ENCODE data around the gene ARHGEF7. TPM values are rescaled to one million over a fixed set of nuclear protein-coding genes. Genes with fewer than 3 reads are reported as not detected.

ARHGEF7 gene
- total RNA-seq, 1 experiment from 2014 or later = 14.7 TPM

DNA sequence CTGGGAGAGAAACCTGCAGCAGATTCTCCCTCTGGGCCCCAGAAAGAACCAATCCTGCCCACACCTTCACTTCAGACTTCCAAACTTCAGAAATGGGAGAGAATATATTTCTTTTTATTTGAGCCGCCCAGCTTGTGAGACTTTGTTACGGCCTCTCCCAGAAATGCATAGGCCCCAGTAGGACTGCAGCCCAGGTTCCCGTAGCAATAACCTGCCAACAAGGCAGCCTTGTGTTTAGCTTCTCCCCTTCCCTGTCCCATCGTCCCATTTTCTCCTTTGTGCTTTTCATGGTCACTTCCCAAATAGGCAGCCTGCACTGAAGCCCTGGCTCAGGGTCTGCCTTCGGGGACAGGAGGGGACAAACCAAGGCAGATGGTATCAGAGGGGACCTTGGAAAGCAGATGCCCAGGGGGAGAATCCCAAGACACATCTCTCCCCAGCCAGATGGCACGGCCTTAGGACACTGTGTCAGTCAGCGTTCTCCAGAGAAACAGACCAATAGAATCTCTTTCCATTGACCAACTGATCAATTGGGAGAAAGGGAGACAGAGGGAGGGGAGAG is 3.7 kb upstream of the ARHGEF7 start:
- no peak for DNase-seq (ENCODE audit: low read depth)

DNA sequence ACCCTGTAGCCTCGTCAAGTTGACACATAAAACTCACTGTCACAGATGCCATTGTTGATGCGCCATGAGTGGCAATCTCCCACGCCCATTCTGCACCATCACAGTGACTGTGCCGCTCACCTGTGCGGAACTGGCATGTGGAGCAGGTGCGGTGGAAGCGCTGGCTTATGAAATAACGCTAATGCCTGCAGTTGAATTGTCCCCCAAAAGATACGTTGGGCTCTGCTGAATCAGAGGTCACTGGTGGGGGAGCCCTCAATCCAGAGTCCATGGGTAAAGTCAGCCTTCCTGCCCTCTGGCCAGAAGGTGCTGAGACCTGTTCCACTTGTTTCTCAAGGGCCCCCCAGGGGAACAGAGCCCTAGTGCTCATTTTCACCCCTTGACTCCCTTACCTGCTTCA is 2.9 kb upstream of the ARHGEF7 start:
- DNase-seq (ENCODE audit: low read depth) = no peak

DNA sequence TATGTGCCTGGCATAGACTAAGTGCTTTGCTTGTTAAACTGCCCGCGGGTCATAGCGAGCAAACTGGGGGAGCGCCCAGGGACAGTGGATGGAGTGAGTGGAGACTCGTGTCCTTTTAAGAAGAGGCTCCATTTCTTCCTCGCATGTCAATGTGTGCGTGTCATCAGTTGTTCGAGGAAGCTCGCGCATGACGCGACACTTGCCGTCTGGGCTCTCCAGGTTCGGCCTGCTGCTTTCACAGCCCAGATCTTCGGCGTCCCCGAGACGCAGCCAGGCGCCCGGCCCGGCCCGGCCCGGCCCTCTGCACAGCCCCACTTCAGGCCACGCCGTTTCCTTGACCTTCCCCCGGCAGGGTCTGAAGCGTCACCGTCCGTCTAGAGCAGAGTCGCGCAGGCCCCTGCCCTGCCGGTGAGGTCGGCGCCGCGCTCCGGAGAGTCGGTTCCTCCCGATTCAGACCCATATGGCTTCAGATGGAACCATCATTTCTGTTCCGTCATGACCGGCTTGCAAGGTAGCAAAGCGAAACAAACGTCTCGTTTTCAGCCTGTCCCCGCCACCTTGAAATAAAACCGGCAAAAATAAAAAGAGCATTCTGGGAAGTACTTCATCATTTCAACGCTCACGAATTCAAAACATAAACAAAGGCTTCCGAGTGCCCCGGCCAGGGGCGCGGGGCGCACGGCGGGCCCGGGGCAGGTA is 599 bp upstream of the ARHGEF7 start:
- DNase-seq (ENCODE audit: low read depth) = peak; percentile 9

DNA sequence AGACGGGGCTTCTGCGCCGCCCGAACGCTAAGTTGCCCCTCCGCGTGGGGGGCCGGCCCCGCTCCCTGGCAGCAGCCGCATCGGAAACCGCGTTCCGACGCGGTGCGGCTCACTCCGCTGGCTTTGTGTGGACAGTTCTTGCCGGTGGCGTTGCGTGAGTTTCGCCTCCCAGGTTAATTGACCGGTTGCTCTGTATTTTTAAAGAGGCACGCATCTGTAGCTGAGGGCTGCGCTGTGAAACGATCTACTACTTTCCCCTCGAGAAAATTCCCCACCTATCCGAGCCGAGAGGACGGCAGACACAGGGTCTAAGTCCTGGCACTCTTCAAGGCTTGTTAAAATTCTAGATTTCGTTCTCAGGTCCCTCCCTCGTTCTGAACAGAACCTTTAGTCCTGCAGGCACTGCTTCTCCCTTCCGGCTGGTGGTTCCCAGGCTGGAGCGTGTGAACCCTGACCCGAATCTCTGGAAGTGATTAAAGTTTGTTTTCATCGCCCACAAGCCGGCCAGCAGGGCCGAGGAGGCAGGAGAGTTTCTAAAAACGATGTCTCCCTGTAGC is 933 bp downstream of the ARHGEF7 start:
- peak; percentile 57 for DNase-seq (ENCODE audit: low read depth)

DNA sequence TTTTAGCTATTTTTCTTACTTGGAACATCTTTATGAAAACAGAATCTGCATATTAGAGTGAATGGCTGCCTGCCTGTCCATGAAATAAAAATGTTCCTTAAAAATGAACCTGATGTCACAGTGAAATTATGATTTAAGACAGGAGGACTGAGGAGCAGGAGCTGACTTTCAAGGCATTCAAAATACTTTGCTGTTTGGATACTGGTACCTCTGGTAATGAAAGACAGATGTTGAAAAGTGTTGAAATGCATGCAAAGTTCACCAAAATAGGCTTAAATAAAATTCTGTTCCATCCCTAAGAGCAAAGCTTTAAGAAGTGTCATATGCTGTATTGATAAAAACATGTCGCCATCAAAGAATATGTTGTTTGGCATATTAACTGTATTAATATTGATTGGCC is 1.7 kb downstream of the ARHGEF7 start:
- DNase-seq (ENCODE audit: low read depth) = no peak

DNA sequence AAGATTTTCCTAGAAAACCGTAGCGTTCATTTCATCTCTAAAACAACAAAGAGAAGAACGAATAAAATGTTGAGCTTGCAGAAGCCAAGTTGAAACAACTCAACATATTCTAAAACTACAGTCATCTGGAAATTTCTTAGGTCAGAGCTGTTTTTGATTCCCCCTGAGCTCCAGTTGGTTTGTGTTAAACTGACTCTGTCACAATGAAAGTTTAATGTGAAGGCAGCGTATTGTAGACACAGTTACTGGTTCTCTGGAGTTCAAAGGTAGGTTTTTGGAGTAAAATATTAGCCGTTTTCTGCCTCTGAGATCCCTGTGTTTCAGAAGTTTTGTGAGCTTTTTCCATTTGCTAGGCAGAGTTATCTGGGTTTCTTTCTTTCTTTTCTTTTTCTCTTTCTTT is 2.2 kb downstream of the ARHGEF7 start:
- no peak for DNase-seq (ENCODE audit: low read depth)

DNA sequence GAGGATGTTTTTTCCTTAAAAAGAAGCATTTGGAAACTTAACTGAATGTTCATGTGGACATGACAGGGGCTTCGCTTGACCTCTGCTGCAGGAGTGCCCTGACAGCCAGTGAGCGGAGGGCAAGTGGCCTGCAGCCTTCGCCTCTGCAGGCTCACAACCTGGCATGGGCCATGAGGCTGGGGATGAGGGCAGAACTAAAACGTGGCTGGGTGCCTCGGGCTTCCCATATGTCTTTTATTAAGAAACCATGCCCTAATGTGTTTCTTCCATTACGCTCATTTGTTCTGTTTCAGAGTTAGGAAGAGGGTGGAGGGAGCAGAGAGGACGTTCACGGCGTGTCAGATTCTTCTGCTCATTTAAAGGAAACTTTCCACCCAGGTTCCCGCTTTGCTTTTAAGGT is 2.9 kb downstream of the ARHGEF7 start:
- no peak for DNase-seq (ENCODE audit: low read depth)

DNA sequence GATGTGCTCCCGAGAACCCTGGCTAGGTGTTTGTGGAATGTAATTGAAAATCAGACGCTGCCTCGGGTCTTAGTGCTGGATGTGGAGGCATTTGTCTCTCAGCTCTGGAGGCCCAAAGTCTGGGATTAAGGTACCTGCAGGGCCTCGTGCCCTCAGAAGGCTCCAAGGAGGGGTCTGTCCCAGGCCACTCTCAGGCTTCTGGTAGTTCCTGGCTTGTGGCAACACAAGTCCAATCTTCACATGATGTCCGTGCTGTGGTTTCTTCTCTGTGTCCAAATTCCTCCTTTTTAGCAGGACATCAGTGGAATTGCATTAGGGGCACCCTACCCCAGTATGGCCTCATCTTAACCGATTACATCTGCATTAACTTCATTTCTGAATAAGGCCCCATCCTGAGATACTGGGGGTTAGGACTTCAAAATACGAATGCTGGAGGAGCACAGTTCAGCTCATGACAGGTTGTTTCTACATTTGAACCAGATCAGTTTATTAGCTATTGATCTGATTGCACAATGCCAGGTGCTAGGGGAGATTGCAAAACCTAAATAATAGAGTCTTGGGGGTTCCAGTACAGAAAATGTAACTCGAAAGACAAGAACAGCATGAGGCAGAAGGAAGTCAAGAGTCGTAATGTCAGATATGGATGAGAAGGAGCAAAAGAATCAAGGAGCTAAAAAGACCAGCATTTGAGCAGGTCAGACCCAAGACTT is 3.9 kb downstream of the ARHGEF7 start:
- no peak for DNase-seq (ENCODE audit: low read depth)

DNA sequence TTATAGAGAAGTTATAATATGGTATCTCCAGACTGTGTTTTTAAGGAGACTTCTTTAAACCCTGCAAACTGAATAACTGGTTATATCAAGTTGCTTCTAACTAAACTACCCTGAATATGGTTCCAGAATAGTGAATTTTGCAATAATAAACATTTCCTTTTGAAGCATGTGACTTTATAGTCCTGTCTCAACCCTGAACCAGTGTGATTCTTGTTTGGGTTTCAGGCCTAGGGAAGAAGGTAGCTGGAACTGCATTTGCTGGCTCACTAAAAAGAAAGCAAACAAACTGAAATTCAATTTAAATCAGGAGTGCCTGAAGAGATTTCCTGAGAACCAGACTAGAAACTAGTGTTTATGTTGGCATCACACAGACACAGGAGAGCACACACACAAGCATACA is 4.9 kb downstream of the ARHGEF7 start:
- DNase-seq (ENCODE audit: low read depth) = no peak

DNA sequence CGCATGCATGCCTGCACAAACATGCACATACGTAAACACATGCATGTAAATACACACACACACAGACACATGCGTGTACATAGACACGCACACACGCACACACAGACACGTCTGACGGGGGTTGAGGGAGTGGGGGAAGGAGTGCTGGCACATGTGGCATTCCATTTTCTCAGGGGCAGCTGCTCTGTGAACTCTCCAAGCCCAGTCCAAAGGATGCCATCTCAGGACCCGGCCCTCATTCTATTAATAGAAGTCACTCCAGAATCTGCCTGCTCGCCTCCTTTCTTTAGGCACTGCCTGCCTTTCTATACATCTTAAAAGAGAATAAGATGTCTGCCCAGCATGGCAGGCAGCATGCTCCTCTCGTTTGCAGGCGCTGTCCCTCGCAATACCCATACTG is 5.3 kb downstream of the ARHGEF7 start:
- no peak for DNase-seq (ENCODE audit: low read depth)

DNA sequence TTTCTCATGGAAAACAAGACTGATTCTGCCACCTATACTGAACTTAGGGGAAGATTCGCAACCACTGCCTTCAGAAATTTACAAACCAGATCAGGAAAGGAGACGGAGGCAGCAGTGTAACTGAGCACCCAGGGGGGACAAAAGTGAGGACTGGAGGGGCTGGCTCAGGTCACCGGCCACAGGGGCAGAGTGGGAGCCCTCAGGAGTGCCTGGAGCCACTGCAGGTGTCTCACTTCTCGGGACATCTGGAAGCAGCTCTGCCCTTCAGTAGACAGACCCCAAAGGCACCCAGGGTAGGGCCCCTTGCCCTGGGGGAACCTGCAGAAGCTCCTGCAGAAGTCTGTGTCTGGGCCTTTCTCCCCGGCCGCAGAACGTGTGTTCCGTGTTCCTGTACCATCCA is 5.8 kb downstream of the ARHGEF7 start:
- DNase-seq (ENCODE audit: low read depth) = no peak

DNA sequence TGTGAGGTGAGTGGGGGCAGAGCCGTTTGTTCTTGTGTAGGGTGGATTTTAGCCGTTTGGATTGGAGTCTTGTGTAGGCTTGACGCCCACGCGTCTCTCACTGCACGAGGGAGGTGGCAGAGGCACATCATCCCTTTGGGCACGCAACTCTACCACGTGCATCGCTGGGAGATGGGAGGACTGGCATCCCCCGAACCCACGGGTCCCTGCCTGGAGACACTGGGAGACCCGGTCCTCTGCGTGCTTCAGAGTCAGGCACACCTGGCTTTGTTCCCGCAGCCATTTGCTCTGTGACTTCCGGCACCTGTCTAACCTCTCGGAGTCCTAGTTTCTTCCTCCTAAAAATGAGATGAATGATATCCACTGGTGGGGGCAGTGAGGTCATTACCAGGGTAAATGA is 6.4 kb downstream of the ARHGEF7 start:
- DNase-seq (ENCODE audit: low read depth) = no peak

DNA sequence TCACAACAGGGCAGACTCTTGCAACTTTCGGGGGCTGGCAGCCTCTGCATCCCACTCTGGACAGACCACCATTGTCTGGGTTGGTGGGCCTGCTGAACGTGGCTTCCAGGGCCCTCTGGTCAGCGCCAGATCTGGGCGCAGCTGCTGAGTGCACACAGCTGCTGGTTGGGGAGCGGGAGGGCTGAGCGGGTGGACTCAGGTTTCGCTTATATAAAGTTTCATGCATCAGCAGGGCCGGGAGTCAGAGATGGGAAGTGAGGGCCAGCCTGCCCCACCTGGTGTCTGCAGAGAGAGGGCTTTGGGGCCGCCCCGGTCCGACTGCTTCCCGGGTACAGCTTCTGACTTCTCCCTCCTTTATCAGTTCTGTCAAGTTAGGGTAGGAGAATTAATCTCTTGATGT is 6.9 kb downstream of the ARHGEF7 start:
- peak; percentile 4 for DNase-seq (ENCODE audit: low read depth)

DNA sequence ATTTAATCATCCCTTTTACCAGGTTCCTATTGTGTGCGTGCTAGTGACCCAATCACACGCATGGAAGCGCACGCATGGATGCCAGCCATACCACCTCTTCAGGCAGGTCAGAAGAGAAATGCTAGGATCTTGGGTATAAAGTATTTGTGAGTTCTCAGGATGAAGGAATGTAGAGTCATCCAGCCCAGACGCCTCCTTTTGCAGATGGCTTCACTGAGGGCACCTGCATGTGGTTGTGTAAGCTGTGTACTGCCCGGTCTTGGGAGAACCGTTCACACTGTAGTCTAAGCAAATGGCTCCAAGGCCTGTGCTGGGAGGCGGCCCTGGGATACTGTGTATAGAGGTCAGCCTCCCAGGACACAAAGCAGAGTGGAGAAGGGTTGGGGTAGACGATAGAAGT is 7.5 kb downstream of the ARHGEF7 start:
- no peak for DNase-seq (ENCODE audit: low read depth)

DNA sequence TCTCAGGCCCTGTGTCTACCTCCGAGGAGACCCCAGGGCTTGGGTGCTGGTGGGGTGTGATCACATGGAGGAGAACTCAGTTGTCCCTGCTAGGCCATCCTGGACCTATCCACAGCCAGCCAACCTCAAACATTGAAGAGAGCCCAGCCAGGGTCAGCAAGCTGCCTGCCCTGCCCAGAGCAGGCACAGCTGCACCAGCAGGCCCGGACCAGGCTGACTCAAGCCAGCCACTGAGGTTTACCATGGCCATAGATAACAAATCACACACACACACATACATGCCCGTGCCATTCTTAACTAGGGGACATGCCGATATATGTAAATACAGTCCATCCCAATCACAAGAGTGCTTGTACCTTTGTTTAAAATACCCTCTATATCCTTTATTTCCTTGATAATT is 8.1 kb downstream of the ARHGEF7 start:
- DNase-seq (ENCODE audit: low read depth) = no peak

DNA sequence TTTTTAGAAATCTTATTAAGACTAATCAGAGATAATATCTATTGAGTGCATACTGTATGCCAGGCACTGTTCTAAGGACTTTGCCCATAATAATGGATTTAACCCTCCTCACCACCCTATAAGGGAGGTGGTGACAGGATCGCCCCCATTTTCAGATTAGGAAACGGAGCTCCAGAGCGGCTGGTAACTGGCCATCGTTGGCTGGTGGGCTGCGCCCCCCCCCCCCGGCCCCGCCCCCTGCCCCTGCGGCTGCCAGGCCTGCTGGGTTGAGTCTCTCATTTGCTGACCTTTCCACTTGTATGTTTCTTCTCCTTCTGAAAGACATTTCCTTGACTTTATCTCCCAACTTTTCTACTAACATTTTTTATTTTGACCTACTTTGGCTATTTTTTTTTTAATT is 8.5 kb downstream of the ARHGEF7 start:
- no peak for DNase-seq (ENCODE audit: low read depth)

DNA sequence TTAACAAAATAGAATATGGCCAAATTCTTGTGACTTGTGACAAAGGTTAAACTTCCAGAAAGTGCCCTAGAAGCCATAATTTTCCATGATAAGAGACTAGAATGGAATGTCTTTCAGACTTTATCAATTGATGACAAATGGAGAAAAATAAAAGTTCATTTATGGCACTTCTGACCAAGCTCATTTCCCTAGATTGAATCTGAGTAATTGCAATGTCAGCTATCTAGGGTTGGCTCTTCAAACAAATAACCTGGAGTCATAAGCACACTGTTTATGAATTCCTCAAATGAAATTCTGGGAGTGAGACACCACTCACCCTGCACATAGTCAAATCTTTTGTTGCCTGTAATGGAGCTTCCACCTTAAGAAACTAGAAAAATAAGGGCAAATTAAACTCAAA is 11.4 kb downstream of the ARHGEF7 start:
- no peak for DNase-seq (ENCODE audit: low read depth)

DNA sequence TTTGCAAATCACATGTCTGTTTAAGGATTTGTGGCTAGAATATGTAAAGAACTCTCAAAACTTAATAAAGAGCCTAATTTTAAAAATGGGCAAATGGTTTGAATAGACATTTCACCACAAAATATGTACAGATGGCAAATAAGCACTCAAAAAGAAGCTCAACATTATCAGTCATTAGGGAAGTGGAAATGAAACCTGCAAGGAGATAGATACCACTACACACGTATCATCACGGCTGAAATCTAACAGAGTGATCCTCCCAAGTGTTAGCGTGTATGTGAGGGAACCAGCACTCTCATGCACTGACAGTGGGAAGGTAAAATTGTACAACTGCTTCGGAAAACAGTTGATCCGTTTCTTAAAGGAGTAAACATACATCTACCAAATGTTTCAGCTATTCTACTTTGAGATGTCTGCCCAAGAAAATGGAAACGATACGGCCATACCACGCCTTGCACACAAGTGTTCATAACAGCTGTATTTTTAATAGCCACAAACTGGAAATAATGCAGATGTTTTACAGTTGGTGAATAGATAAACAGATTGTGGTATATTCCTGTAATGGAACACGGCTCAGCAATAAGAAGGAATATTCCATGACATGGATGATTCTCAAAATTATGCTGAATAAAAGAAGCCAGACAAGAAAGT is 14.5 kb downstream of the ARHGEF7 start:
- DNase-seq (ENCODE audit: low read depth) = no peak

DNA sequence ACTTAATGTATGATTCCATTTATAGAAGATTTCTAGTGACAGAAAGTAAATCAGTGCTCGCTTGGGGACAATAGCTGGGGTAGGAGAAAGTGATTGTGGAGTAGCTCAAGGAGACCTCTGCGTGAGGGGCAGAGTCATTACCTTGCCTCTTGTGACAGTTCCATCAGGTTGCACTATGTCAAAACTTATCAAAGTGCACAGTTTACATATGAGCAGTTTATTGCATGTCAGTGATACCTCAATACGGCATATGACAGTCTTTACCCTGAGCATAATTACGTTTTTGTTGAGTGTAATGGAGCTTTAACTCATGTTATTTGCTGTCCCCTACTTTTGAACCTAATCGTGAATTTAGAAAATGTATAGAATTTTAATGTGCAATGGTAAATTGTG is 15.0 kb downstream of the ARHGEF7 start:
- DNase-seq (ENCODE audit: low read depth) = no peak

DNA sequence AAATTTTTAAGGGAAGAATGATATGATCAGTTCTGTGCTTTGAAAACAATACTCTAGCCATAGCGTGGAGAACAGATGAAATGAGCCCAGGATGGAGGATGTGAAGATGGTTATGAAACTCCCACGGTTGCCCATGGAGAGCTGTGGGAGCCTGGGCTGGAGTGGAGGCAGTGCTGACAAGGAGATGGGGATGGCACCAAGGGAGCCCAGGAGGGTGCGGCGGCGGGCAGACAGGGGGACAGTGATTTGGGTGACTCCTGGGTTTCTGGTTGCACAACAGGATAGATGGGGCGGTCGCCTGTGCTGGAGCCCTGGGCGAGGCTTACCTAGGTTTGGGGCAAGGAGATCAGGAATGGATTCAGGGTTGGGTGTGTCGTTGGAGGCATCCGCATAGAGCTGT is 15.9 kb downstream of the ARHGEF7 start:
- DNase-seq (ENCODE audit: low read depth) = no peak

DNA sequence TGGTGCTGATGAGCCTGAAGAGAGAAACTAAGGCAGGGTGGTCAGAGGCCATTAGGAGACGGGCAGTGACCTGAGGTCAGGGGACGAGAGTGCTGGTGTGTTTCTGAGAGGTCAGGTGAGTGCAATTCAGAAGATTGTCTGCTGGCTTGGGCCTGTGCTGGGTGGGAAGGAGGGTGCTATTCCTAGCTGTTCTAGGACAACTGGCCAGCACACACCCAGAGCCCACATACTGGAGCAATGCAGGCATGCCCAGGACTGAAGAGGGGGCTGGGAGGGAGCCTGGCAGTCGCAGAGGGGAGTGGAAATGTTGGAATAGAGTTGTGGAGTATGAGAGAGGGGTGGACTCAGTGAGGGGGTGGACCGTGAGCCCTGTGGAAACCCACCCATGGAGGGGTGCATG is 16.5 kb downstream of the ARHGEF7 start:
- DNase-seq (ENCODE audit: low read depth) = no peak

DNA sequence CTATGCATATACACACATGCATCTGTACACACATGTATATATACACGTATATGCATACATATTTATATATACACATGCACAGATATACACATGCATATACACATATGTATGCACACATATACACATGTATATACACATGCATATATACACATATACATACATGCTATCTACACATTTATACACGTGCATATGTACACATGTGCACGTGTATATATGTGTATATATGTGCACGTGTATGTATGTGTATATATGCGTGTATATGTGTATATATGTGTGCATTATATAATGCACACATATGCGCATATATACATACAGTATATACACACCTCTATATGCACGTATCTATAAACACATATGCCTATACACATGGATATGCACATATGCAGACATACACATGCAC is 17.8 kb downstream of the ARHGEF7 start:
- no peak for DNase-seq (ENCODE audit: low read depth)

DNA sequence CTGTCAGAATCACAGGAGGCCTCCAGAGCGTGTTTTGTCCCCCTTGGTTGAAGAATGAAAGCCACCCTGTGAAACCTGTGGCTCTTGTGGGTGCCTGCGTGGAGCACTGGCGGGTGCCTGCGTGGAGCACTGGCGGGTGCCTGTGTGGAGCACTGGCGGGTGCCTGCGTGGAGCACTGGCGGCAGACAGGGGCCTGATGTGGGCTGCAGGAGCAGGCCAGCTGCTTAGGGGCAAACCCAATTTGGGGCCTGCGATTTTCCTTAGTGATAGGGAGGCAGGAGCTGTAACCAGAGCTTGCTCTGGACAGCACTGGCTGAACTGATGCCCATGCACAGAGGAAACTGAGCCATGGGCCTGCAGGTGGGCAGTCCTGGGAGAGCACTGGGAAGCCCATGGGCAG is 24.3 kb downstream of the ARHGEF7 start:
- no peak for DNase-seq (ENCODE audit: low read depth)
